SU-DHL-6 (cell line): Measurements from ENCODE around the gene FAM89A.
"Not testable (repeated sequence)": the region's sequence is repeated elsewhere in the genome, so short reads cannot be mapped to it uniquely, and the experiment has no call there.

ENCODE experiments used
- H2AFZ ChIP-seq: fragments of 200-600 bp; sonication (generic); 2 replicates; pipeline ENCODE4 v1.6.1; 2014; ENCODE audit warnings: low read depth, mild to moderate bottlenecking, moderate library complexity, mixed read lengths, antibody characterized with exemption, low read length; ENCODE audit not compliant: severe bottlenecking
- H3F3A ChIP-seq: fragments of 200-600 bp; shearing (Covaris generic); 2 replicates; pipeline ENCODE4 v1.6.0; 2016; ENCODE audit warnings: antibody characterized with exemption, mild to moderate bottlenecking; ENCODE audit not compliant: insufficient read depth
- H3K27ac ChIP-seq: fragments of 200-600 bp; sonication (generic); 2 replicates; pipeline ENCODE4 v1.5.1; 2016; ENCODE audit warnings: low read depth, mild to moderate bottlenecking, low read length, moderate library complexity, mixed read lengths
- H3K27me3 ChIP-seq: fragments of 200-600 bp; sonication (generic), shearing (Covaris generic); 2 replicates; pipeline ENCODE4 v1.6.0; 2014; ENCODE audit warnings: mild to moderate bottlenecking, low read length
- H3K36me3 ChIP-seq: fragments of 200-600 bp; sonication (generic); 2 replicates; pipeline ENCODE4 v1.6.1; 2014; ENCODE audit warnings: mild to moderate bottlenecking, low read length, mixed read lengths
- H3K4me2 ChIP-seq: fragments of 300-600, 200-600 bp; shearing (Covaris generic), sonication (generic); 2 replicates; pipeline ENCODE4 v1.6.0; 2014; ENCODE audit warnings: low read length, low read depth, mild to moderate bottlenecking; ENCODE audit not compliant: poor library complexity, severe bottlenecking
- H3K4me3 ChIP-seq: fragments of 200-600 bp; sonication (generic); 2 replicates; pipeline ENCODE4 v1.5.1; 2014; ENCODE audit warnings: antibody characterized with exemption, low read length, mild to moderate bottlenecking, mixed read lengths; ENCODE audit not compliant: insufficient read depth, poor library complexity, severe bottlenecking
- H3K79me2 ChIP-seq: fragments of 200-600 bp; sonication (generic); 2 replicates; pipeline ENCODE4 v1.6.1; 2014; ENCODE audit warnings: mild to moderate bottlenecking, low read length, moderate library complexity; ENCODE audit not compliant: insufficient read depth
- H3K9ac ChIP-seq: fragments of 200-600 bp; sonication (generic); 2 replicates; pipeline ENCODE4 v1.7.0; 2014; ENCODE audit warnings: mild to moderate bottlenecking, low read length
- H3K9me2 ChIP-seq: fragments of 200-600 bp; sonication (generic); replicated peaks from 2 replicates; pipeline ENCODE4 v1.6.1; 2014; ENCODE audit warnings: low read length; ENCODE audit not compliant: insufficient read depth
- H3K9me3 ChIP-seq: fragments of 200-600 bp; sonication (generic); 2 replicates; pipeline ENCODE4 v1.6.1; 2014; ENCODE audit warnings: low read length, mixed read lengths; ENCODE audit not compliant: insufficient read depth
- H4K20me1 ChIP-seq: fragments of 200-600 bp; sonication (generic); 2 replicates; pipeline ENCODE4 v1.6.1; 2014; ENCODE audit warnings: low read depth, mild to moderate bottlenecking, antibody characterized with exemption, low read length, moderate library complexity, mixed read lengths
- CTCF ChIP-seq: fragments of 200-600 bp; sonication (generic); IDR thresholded peaks from one replicate; pipeline ENCODE4 v1.5.1; 2017; ENCODE audit warnings: antibody characterized with exemption, mild to moderate bottlenecking, low read length, moderate library complexity; ENCODE audit not compliant: insufficient read depth, poor library complexity, severe bottlenecking
- EZH2phosphoT487 ChIP-seq: fragments of 200-600 bp; sonication (generic), shearing (Covaris generic); conservative IDR thresholded peaks from 2 replicates; pipeline ENCODE4 v1.6.1; 2018; ENCODE audit warnings: mild to moderate bottlenecking, antibody characterized with exemption, low read length, moderate library complexity, mixed read lengths

The FAM89A gene

GRCh38 chr1:231052777-231053176 lies 12.7 kb upstream of the FAM89A start:
- Histone ChIP-seq H3K79me2 (no peaks in the 10 kb centered on the region), H3K4me3 (no peak overlapping the region), H4K20me1 (no peaks in the 10 kb centered on the region), H2AFZ (no peak overlapping the region), H3K9me2 (no peaks in the 10 kb centered on the region), H3K9ac (no peak overlapping the region), H3K4me2 (no peak overlapping the region), H3F3A (no peaks in the 10 kb centered on the region), H3K36me3 (no peaks in the 10 kb centered on the region), H3K27me3 (no peaks in the 10 kb centered on the region), H3K9me3 (no peaks in the 10 kb centered on the region), H3K27ac (no peak overlapping the region)
- TF ChIP-seq EZH2phosphoT487 = no peak

- H2AFZ ChIP-seq = not testable (repeated sequence)
Observed at GRCh38 chr1:231050932-231051331, 10.9 kb upstream of the FAM89A start.

DNA sequence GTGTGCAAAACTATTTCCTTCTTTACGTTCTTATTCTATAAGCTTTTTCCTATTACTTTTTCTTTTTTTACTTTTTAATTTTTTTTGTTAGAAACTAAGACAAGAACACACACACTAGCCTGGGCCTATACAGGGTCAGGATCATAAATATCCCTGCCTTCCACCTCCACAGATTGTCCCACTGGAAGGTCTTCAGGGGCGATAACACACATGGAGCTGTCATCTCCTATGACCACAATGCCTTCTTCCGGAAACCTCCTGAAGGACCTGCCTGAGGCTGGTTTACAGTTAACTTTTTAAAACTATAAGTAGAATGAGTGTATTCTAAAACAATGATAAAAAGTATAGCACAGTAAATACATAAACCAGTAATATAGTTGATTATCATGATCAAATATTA lies 10.3 kb upstream of the FAM89A start:
- H3K4me2 ChIP-seq = no peak overlapping the region
- H3K9me2 ChIP-seq = no peaks in the 10 kb centered on the region
- no peak overlapping the region for H3K27ac ChIP-seq
- H3K9me3 ChIP-seq = no peaks in the 10 kb centered on the region
- TF ChIP-seq CTCF (no peak), EZH2phosphoT487 (no peak)
- no peaks in the 10 kb centered on the region for H3K27me3 ChIP-seq
- H3K79me2 ChIP-seq = no peaks in the 10 kb centered on the region
- H2AFZ ChIP-seq = no peak overlapping the region
- no peaks in the 10 kb centered on the region for H3F3A ChIP-seq
- no peaks in the 10 kb centered on the region for H3K36me3 ChIP-seq
- H3K9ac ChIP-seq = no peak overlapping the region
- no peaks in the 10 kb centered on the region for H4K20me1 ChIP-seq
- no peak overlapping the region for H3K4me3 ChIP-seq

More at GRCh38 chr1:231050932-231051331, 10.9 kb upstream of the FAM89A start:
- H3K27ac ChIP-seq, H3K9ac ChIP-seq, H3K79me2 ChIP-seq, H3K9me2 ChIP-seq, H4K20me1 ChIP-seq, H3K36me3 ChIP-seq, H3K27me3 ChIP-seq, H3K9me3 ChIP-seq, H3K4me3 ChIP-seq, H3K4me2 ChIP-seq, H3F3A ChIP-seq: not testable (repeated sequence)

- Histone ChIP-seq H3K9me3 (no peaks in the 10 kb centered on the region), H3K4me3 (no peak overlapping the region), H3K9ac (no peak overlapping the region), H2AFZ (no peak overlapping the region), H3K9me2 (no peaks in the 10 kb centered on the region), H4K20me1 (no peaks in the 10 kb centered on the region), H3K79me2 (no peaks in the 10 kb centered on the region), H3K36me3 (no peaks in the 10 kb centered on the region), H3K4me2 (no peak overlapping the region), H3F3A (no peaks in the 10 kb centered on the region), H3K27ac (no peak overlapping the region), H3K27me3 (no peaks in the 10 kb centered on the region)
- no peak for TF ChIP-seq EZH2phosphoT487
- no peak for TF ChIP-seq CTCF
Observed at GRCh38 chr1:231049121-231049979, 9.3 kb upstream of the FAM89A start.

DNA sequence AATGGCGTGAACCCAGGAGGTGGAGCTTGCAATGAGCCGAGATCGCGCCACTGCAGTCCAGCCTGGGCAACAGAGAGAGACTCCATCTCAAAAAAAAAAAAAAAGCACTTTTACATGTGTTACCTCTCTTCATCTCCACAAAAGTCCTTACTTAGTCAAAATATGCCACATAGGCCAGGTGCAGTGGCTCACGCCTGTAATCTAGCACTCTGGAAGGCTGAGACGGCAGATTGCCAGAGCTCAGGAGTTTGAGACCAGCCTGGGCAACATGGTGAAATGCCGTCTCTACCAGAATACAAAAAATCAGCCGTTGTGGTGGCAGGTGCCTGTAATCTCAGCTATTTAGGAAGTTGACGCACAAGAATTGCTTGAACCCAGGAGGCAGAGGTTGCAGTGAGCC lies 8.4 kb upstream of the FAM89A start:
- not testable (repeated sequence) for H3K9me3 ChIP-seq, H3K4me2 ChIP-seq, H3K4me3 ChIP-seq, H4K20me1 ChIP-seq, H3K79me2 ChIP-seq, H3K27ac ChIP-seq, H3K9me2 ChIP-seq, H3K36me3 ChIP-seq, H3K9ac ChIP-seq, H3K27me3 ChIP-seq, H2AFZ ChIP-seq, H3F3A ChIP-seq

DNA sequence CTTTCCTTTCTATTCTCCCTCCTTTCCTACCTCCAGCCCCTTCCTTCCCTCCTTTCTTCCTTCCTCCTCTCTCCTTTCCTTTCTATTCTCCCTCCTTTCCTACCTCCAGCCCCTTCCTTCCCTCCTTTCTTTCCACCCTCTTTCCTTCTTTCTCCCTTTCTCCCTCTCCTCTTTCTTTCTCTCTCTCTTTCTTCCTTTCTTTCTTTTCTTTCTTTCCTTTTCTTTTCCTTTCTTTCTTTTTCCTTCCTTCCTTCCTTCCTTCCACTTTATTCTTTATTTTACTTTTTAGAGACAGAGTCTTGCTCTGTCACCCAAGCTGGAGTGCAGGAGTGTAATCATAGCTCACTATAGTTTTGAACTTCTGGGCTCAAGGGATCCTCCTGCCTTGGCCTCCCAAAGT lies 7.5 kb upstream of the FAM89A start:
- H3F3A ChIP-seq, H2AFZ ChIP-seq, H3K9me2 ChIP-seq, H3K9me3 ChIP-seq, H4K20me1 ChIP-seq, H3K9ac ChIP-seq, H3K79me2 ChIP-seq, H3K4me3 ChIP-seq, H3K27me3 ChIP-seq, H3K27ac ChIP-seq, H3K4me2 ChIP-seq, H3K36me3 ChIP-seq: not testable (repeated sequence)
